Naive B cell (primary cell): ENCODE results near the gene GPM6B. TPM values are rescaled to one million over a fixed set of nuclear protein-coding genes. Genes with fewer than 3 reads are reported as not detected.
"Not testable (repeated sequence)": the region's sequence is repeated elsewhere in the genome, so short reads cannot be mapped to it uniquely, and the experiment has no call there.

Source experiments
- ATAC-seq, 2 donors: fragments of 150-1000 bp; cut with Tn5 transposase; 2 replicates each; pipeline ENCODE4 v1.10.0; 2021; ENCODE audit warnings: low read depth in 2 of 2, mild to moderate bottlenecking in 2 of 2, moderate library complexity in 2 of 2
- DNase-seq: peaks from one replicate; pipeline ENCODE4 v3.0.0; 2022
- H3K27ac Mint-ChIP-seq, 6 donors: one replicate each; pipeline ENCODE4 v1.8.0; 2020 to 2022; ENCODE audit warnings: mild to moderate bottlenecking in 6 of 6, mixed read lengths in 6 of 6, moderate library complexity in 5 of 6, inconsistent platforms in 2 of 6
- H3K27me3 Mint-ChIP-seq, 3 donors: one replicate each; pipeline ENCODE4 v1.8.0; 2021 to 2022; ENCODE audit warnings: mixed read lengths in 3 of 3, mild to moderate bottlenecking in 1 of 3
- H3K36me3 Mint-ChIP-seq, 2 donors: one replicate each; pipeline ENCODE4 v1.8.0; 2020 to 2022; ENCODE audit warnings: mixed read lengths in 2 of 2, inconsistent platforms in 1 of 2, mild to moderate bottlenecking in 1 of 2
- H3K4me1 Mint-ChIP-seq, 3 donors: one replicate each; pipeline ENCODE4 v1.8.0; 2020 to 2022; ENCODE audit warnings: mixed read lengths in 3 of 3, inconsistent platforms in 1 of 3, mild to moderate bottlenecking in 1 of 3, moderate library complexity in 1 of 3
- H3K4me3 Mint-ChIP-seq, 8 donors: one replicate each; pipeline ENCODE4 v1.8.0; 2020 to 2022; ENCODE audit warnings: mild to moderate bottlenecking in 8 of 8, mixed read lengths in 8 of 8, moderate library complexity in 8 of 8, inconsistent platforms in 2 of 8
- H3K9me3 Mint-ChIP-seq, 7 donors: one replicate each; pipeline ENCODE4 v1.8.0; 2020 to 2022; ENCODE audit warnings: mixed read lengths in 7 of 7, mild to moderate bottlenecking in 5 of 7, inconsistent platforms in 2 of 7, moderate library complexity in 1 of 7
- polyA plus RNA-seq, 6 donors: library from polyadenylated mRNA; unstranded; fragments of 300-500 nt; fragmentation: Illumina TruSeq; gene quantifications; one replicate each; pipeline ENCODE4 v1.2.3, GENCODE V29; 2021; ENCODE audit warnings: low read depth in 6 of 6

The GPM6B gene
- polyA plus RNA-seq, 6 donors from 2014 or later = 0.30 to 0.94 (median 0.78) TPM

DNA sequence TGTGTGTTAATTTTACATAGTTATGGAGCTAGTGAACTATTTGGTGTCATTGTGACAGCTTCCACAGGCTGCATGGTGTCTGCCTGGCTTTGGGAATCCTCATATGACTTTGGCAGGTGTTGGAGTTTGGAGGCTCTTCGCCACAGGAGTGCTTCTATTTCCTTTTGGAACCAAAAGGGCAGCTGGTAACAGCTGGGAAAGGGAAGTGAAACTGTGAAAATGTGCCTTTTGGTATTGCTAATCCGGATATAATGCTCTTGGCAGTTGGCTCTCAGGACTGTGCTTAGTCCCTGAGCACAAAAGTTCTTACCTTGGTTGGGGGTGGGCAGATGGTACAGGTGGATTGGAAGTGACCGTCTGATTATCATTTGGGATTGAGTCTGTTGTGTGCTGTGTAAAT, 64.2 kb downstream of the GPM6B start:
- Mint-ChIP-seq H3K36me3 (peaks cover 8 to 10% of the 10 kb centered on the region in 2 donors), H3K27me3 (no peaks in the 10 kb centered on the region), H3K9me3 (no peaks in the 10 kb centered on the region), H3K4me3 (peak overlapping the region; percentile 21 to 86 (median 55)), H3K27ac (peak overlapping the region; percentile 13 to 88 (median 71)), H3K4me1 (peaks cover 21 to 52% (median 38%) of the 10 kb centered on the region in 3 donors)
- peak; percentile 64 to 68 for ATAC-seq
- peak; percentile 40 for DNase-seq

DNA sequence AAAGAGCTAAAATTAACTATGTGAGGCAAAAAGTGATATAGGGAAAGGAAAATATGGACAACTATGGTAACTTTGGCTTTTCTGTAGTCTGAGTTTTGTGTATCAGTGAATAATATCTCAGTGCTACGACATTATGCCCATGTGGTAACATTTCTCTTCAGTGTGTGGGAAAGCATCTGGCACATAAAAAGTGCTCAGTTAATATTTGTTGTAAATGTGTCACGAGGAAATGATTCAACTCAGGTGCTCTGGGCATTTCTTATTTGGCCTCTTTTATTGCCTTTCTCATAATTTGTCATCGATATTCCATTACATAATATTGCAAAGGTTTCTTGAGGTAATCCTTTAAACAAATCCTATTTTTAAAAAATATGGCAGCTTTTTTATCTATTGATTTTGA, 64.8 kb downstream of the GPM6B start:
- H3K4me3 Mint-ChIP-seq = no peak overlapping the region
- no peaks in the 10 kb centered on the region for H3K9me3 Mint-ChIP-seq
- DNase-seq (no peak), ATAC-seq (no peak)
- H3K36me3 Mint-ChIP-seq = peaks cover 11 to 12% of the 10 kb centered on the region in 2 donors
- peaks cover 26 to 54% (median 43%) of the 10 kb centered on the region in 3 donors for H3K4me1 Mint-ChIP-seq
- H3K27me3 Mint-ChIP-seq = no peaks in the 10 kb centered on the region
- H3K27ac Mint-ChIP-seq = peak overlapping the region in 2 of 6 donors; percentile 38 to 51

- ATAC-seq (peak in 1 of 2 donors; percentile 19), DNase-seq (no peak)
- Mint-ChIP-seq H3K4me3 (peak overlapping the region in 2 of 8 donors; percentile 13 to 57), H3K4me1 (peaks cover 29 to 47% (median 42%) of the 10 kb centered on the region in 3 donors), H3K27me3 (no peaks in the 10 kb centered on the region), H3K27ac (peak overlapping the region in 3 of 6 donors; percentile 1 to 71 (median 53)), H3K36me3 (peaks cover 12 to 18% of the 10 kb centered on the region in 2 donors), H3K9me3 (no peaks in the 10 kb centered on the region)
Observed at GRCh38 chrX:13750812-13751211, 66.1 kb downstream of the GPM6B start.

GRCh38 chrX:13750204-13750603, 66.7 kb downstream of the GPM6B start:
- Mint-ChIP-seq H3K27me3 (no peaks in the 10 kb centered on the region), H3K4me1 (peaks cover 29 to 45% (median 38%) of the 10 kb centered on the region in 3 donors), H3K36me3 (peaks cover 12 to 18% of the 10 kb centered on the region in 2 donors), H3K4me3 (peak overlapping the region in 2 of 8 donors; percentile 13 to 57), H3K27ac (peak overlapping the region in 5 of 6 donors; percentile 6 to 73 (median 47)), H3K9me3 (no peaks in the 10 kb centered on the region)
- DNase-seq = peak; percentile 46
- peak; percentile 64 to 71 for ATAC-seq

DNA sequence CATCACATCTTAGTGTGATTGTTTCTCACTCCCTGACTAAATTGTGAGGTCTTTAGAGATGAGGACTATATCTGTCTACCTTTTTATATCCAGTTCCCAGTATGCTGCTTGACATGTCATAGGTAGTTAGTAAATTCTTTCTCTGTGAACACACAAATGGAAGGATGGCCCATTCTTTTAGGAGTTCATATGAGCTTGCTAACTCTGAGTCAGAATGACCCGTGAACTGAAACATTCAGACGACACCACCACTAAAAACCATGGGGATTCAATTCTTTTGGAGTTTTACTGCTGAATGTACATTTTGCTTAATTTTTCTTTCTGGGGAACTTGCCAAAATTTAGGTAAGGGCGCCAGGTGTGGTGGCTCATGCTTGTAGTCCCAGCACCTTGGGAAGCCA, 68.4 kb downstream of the GPM6B start:
- DNase-seq (no peak), ATAC-seq (no peak)
- Mint-ChIP-seq H3K36me3 (peaks cover 12 to 18% of the 10 kb centered on the region in 2 donors), H3K27me3 (no peaks in the 10 kb centered on the region), H3K4me3 (no peak overlapping the region), H3K4me1 (peaks cover 29 to 47% (median 35%) of the 10 kb centered on the region in 3 donors), H3K9me3 (no peaks in the 10 kb centered on the region), H3K27ac (peak overlapping the region in 3 of 6 donors; percentile 36 to 69 (median 39))

- Mint-ChIP-seq H3K4me3 (no peak overlapping the region), H3K9me3 (no peaks in the 10 kb centered on the region), H3K27ac (peak overlapping the region in 5 of 6 donors; percentile 20 to 87 (median 69)), H3K36me3 (peaks cover 8 to 18% of the 10 kb centered on the region in 2 donors), H3K27me3 (no peaks in the 10 kb centered on the region), H3K4me1 (peaks cover 24 to 48% (median 34%) of the 10 kb centered on the region in 3 donors)
- DNase-seq = peak; percentile 34
- ATAC-seq = peak; percentile 22 to 28
Observed at GRCh38 chrX:13747836-13748235, 69.1 kb downstream of the GPM6B start.

DNA sequence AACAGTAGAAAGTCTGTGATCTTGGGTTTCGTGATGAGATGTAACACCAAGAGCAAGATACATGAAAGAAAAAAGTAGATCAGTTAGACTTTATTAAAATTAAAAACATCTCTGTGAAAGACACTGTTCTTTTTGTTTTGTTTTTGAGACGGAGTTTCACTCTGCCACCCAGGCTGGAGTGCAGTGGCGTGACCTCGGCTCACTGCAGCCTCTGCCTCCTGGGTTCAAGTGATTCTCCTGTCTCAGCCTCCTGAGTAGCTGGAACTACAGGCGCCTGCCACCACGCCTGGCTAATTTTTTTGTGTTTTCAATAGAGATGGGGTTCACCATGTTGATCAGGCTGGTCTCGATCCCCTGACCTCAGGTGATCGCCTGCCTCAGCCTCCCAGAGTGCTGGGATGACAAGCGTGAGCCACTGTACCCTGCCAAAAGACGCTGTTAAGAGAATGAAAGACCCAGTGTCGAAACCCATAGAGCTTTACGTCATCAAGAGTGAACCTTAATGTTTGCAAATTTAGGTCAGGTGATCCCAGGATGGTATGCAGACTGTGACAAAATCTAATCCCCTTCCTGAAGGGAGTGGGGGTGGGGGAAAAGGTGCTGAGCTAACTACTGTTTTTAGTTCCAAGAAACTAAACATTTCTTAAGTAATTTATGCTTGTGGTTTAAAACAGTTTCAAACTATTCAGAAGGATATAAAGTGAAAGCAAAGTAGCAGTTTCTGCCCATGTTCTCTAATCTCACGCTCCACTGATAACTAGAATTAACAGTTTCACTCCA, 74.3 kb downstream of the GPM6B start:
- DNase-seq (peak; percentile 76), ATAC-seq (peak; percentile 92 to 95)
- H3K36me3 Mint-ChIP-seq = peaks cover 12 to 17% of the 10 kb centered on the region in 2 donors
- no peaks in the 10 kb centered on the region for H3K27me3 Mint-ChIP-seq
- peak overlapping the region; percentile 73 to 90 (median 86) for H3K4me3 Mint-ChIP-seq
- H3K4me1 Mint-ChIP-seq = peaks cover 24 to 44% (median 34%) of the 10 kb centered on the region in 3 donors
- peak overlapping the region; percentile 95 to 99 (median 99) for H3K27ac Mint-ChIP-seq
- no peaks in the 10 kb centered on the region for H3K9me3 Mint-ChIP-seq

DNA sequence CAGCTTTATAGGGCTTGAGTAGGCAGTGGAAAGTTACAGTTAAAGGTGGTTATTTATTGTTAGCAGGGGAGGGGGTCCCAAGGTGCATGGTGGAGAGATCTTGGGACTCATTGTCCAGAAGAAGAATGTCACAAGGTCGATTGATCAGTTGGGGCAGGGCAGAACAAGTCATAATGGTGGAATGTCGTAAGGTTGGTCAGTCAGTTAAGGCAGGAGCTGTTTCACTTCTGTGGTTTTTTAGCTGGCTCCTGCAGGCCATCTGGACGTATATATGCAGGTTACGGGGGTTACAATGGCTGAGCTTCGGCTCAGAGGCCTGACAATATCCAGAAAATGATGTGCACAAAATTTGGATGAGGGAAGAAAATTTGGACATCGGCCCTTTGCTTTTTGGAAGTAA, 75.2 kb downstream of the GPM6B start:
- H3K27ac Mint-ChIP-seq = peak overlapping the region; percentile 95 to 99 (median 99)
- peaks cover 6 to 8% of the 10 kb centered on the region in 2 donors for H3K36me3 Mint-ChIP-seq
- no peaks in the 10 kb centered on the region for H3K9me3 Mint-ChIP-seq
- ATAC-seq = no peak
- no peak for DNase-seq
- H3K4me1 Mint-ChIP-seq = peaks cover 16 to 46% (median 26%) of the 10 kb centered on the region in 3 donors
- H3K4me3 Mint-ChIP-seq = peak overlapping the region; percentile 4 to 90 (median 80)
- no peaks in the 10 kb centered on the region for H3K27me3 Mint-ChIP-seq

DNA sequence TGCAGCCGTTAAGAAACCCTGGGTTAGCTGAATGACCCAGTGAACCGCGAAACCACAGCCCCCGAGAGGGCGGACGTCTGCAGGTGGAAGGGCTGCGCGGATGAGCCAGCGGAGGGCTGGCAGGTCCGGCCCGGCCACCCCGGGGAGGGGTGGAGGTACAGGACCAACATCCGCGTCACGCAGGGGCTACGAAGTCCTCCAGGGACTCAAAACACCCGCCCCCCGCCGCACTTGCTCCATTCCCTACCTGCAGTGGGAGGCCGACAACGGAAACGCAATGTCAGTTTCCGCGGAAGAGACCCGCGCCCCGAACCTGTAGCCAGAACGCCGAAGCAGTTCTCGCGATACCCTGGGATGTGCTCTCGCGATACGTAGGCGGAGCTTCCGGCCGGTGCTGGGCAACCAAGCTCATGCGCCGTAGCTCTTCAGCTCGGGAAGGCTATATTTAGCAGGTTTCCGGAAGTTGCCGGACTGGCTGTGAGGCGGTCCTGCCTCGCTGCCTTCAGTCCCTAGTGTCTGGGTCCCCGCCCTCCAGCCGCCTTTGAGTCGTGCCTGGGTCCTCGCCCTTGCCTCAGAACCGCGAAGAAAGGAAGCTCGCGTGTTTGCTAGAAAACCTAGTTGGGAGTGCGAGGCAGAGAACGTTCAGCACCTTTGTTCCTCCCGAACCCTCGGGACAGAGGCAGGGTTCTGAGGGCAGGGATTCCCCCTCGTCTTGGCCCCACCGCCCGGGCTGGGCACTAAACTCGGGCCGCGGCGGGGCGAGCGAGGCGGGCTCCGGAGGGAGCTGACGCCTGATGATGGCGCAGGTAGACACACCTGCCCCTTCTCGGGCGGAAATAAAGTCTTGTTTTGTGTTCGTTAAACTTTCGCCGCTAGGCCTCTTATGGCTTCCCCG, 82.4 kb downstream of the GPM6B start, which contains the start of the genes OFD1 and TRAPPC2:
Gene OFD1 (plus strand): TSS at position 471 of the 895 bp plus-strand sequence. CDS start 324 bp downstream, at position 795.
Gene TRAPPC2 (minus strand): TSS at position 343 of the 895 bp plus-strand sequence. CDS start 14,657 bp downstream, outside the sequence.
- peak within 1 kb of the TSS; percentile 85 to 99 (median 97) for H3K4me3 Mint-ChIP-seq
- no peaks in the 10 kb centered on the region for H3K27me3 Mint-ChIP-seq
- peaks cover 0 to 5% of the 10 kb centered on the region in 2 donors for H3K36me3 Mint-ChIP-seq
- peak within 1 kb of the TSS; percentile 95 to 100 (median 98) for H3K27ac Mint-ChIP-seq
- H3K9me3 Mint-ChIP-seq = peaks cover 0 to 5% (median 0%) of the 10 kb centered on the region in 7 donors
- peaks cover 21 to 57% (median 27%) of the 10 kb centered on the region in 3 donors for H3K4me1 Mint-ChIP-seq
- DNase-seq = peak; percentile 93
- peak; percentile 85 to 88 for ATAC-seq

GRCh38 chrX:13733506-13733905, 83.4 kb downstream of the GPM6B start:
- Mint-ChIP-seq H3K4me3 (peak overlapping the region; percentile 85 to 99 (median 97)), H3K27ac (peak overlapping the region; percentile 91 to 100 (median 98))
- ATAC-seq = no peak

DNA sequence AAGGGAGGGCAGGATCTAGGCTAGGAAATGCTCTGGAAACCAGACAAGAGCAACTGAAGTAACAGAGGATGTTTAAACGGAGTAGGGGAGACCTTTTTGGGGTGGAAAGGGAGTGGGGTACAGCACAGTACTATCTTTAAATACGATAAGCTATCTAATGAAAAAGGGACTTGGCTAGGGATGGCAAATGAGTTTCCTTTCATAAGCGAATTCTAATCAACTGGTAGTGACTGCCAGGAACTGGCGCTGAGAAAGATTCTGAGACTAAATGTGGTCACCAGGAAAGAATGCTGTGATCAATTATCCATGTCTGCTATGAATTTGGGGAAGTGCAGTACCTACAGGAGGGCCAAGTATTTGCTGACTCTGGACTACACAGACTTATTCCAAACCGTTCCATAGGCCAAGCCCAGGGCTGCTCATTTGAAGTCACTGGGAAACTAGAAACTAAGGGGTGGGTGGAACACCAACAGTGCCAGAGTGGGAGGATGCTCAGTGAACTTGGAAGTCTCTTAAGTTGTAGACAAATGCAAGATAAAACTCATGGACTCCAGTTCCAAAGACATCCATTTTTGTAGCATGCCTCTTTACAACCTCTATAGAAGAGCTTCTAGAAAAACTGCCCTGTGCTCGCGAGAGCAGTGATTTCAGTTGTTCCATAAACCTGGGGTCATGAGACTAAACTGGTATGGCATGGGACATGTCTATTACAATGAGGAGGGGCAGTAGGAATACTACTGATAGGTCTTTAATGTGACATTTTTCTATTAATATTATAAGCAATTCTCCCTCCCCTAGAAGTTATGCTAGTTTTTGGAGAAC, 84.4 kb downstream of the GPM6B start:
- no peaks in the 10 kb centered on the region for H3K27me3 Mint-ChIP-seq
- peaks cover 0 to 11% (median 0%) of the 10 kb centered on the region in 7 donors for H3K9me3 Mint-ChIP-seq
- peak overlapping the region in 6 of 8 donors; percentile 0 to 98 (median 88) for H3K4me3 Mint-ChIP-seq
- DNase-seq (no peak), ATAC-seq (no peak)
- H3K36me3 Mint-ChIP-seq = peaks cover 5 to 10% of the 10 kb centered on the region in 2 donors
- peak overlapping the region in 5 of 6 donors; percentile 0 to 69 (median 36) for H3K27ac Mint-ChIP-seq
- peaks cover 35 to 69% (median 36%) of the 10 kb centered on the region in 3 donors for H3K4me1 Mint-ChIP-seq

More at GRCh38 chrX:13733506-13733905, 83.4 kb downstream of the GPM6B start:
- no peak for DNase-seq
- H3K9me3 Mint-ChIP-seq = peaks cover 0 to 11% (median 0%) of the 10 kb centered on the region in 7 donors
- peaks cover 5% of the 10 kb centered on the region in 2 donors for H3K36me3 Mint-ChIP-seq
- H3K27me3 Mint-ChIP-seq = no peaks in the 10 kb centered on the region
- peaks cover 26 to 64% (median 31%) of the 10 kb centered on the region in 3 donors for H3K4me1 Mint-ChIP-seq

GRCh38 chrX:13730523-13730922, 86.4 kb downstream of the GPM6B start:
- Mint-ChIP-seq H3K4me1 (peaks cover 46 to 66% (median 49%) of the 10 kb centered on the region in 3 donors), H3K36me3 (peaks cover 5 to 28% of the 10 kb centered on the region in 2 donors), H3K9me3 (peaks cover 0 to 13% (median 2%) of the 10 kb centered on the region in 7 donors), H3K27ac (peak overlapping the region in 1 of 6 donors; percentile 64)
- H3K27me3 Mint-ChIP-seq, DNase-seq, ATAC-seq, H3K4me3 Mint-ChIP-seq: not testable (repeated sequence)
